ENCODE measurements around the gene ADAM17. TPM values are rescaled to one million over a fixed set of nuclear protein-coding genes. Genes with fewer than 3 reads are reported as not detected.

ADAM17 gene
- total RNA-seq, 2 experiments from 2014 or later: 19.0 to 20.2 TPM

GRCh38 chr2:9573013-9573720 is 17.5 kb upstream of the ADAM17 start:
- CTCF ChIA-PET: no interaction called here

GRCh38 chr2:9570182-9571060 is 14.8 kb upstream of the ADAM17 start:
- CTCF ChIA-PET: no interaction called here
- POLR2A ChIA-PET: interaction anchor here (0.7 to 0.9 kb wide), 2 partner anchors 15 to 115 kb away, joined by 3 to 4 read pairs; partner anchors contain the start of gene ADAM17

More at GRCh38 chr2:9573013-9573720, 17.5 kb upstream of the ADAM17 start:
- POLR2A ChIA-PET: interaction anchor here (0.5 kb wide), 1 partner anchor 71 kb away, joined by 5 read pairs; no protein-coding TSS in a partner anchor

GRCh38 chr2:9565436-9566153 is 10.0 kb upstream of the ADAM17 start:
- CTCF ChIA-PET: no interaction called here

GRCh38 chr2:9560628-9561027 is 5.0 kb upstream of the ADAM17 start:
- CTCF ChIA-PET: no interaction called here
- POLR2A ChIA-PET: no interaction called here

More at GRCh38 chr2:9565436-9566153, 10.0 kb upstream of the ADAM17 start:
- POLR2A ChIA-PET: no interaction called here

GRCh38 chr2:9558948-9559381 is 3.3 kb upstream of the ADAM17 start:
- POLR2A ChIA-PET: no interaction called here

GRCh38 chr2:9556121-9556743 is 602 bp upstream of the ADAM17 start:
- POLR2A ChIA-PET: interaction anchor here (0.6 to 3.1 kb wide), 8 partner anchors 14 to 133 kb away, joined by 3 to 35 read pairs (median 6); partner anchors contain the start of genes CPSF3, ITGB1BP1 and YWHAQ
- CTCF ChIA-PET: interaction anchor here (0.6 to 2.1 kb wide), 15 partner anchors 12 to 287 kb away, joined by 3 to 8 read pairs (median 4); partner anchors contain the start of genes TAF1B and YWHAQ

More at GRCh38 chr2:9558948-9559381, 3.3 kb upstream of the ADAM17 start:
- CTCF ChIA-PET: no interaction called here

- POLR2A ChIA-PET: interaction anchor here (0.7 to 3.1 kb wide), 8 partner anchors 35 to 289 kb away, joined by 3 to 35 read pairs (median 6); partner anchors contain the start of genes CPSF3, ITGB1BP1 and YWHAQ
- CTCF ChIA-PET: interaction anchor here (0.7 to 2.1 kb wide), 12 partner anchors 25 to 289 kb away, joined by 3 to 8 read pairs (median 4); partner anchors contain the start of genes TAF1B and YWHAQ
These were observed 721 bp downstream of the ADAM17 start for GRCh38 chr2:9554921-9555296.

- ChIA-PET CTCF (no interaction called here), POLR2A (interaction anchor here (0.7 to 1.1 kb wide), 2 partner anchors 62 to 78 kb away, joined by 3 read pairs; no protein-coding TSS in a partner anchor)
These were observed 3.1 kb downstream of the ADAM17 start for GRCh38 chr2:9552219-9553178.

GRCh38 chr2:9550859-9551391 is 4.7 kb downstream of the ADAM17 start:
- CTCF ChIA-PET: interaction anchor here (0.7 to 1.0 kb wide), 4 partner anchors 90 to 408 kb away, joined by 3 to 4 read pairs (median 3); no protein-coding TSS in a partner anchor
- POLR2A ChIA-PET: interaction anchor here (0.7 kb wide), 1 partner anchor 197 kb away, joined by 5 read pairs; no protein-coding TSS in a partner anchor

GRCh38 chr2:9549420-9549819 is 6.2 kb downstream of the ADAM17 start:
- POLR2A ChIA-PET: no interaction called here
- CTCF ChIA-PET: interaction anchor here (0.5 kb wide), 2 partner anchors 60 to 960 kb away, joined by 3 to 4 read pairs; no protein-coding TSS in a partner anchor

GRCh38 chr2:9548506-9548905 is 7.1 kb downstream of the ADAM17 start:
- ChIA-PET POLR2A (no interaction called here), CTCF (no interaction called here)

GRCh38 chr2:9547262-9547991 is 8.2 kb downstream of the ADAM17 start:
- CTCF ChIA-PET: no interaction called here
- POLR2A ChIA-PET: no interaction called here

GRCh38 chr2:9545502-9545901 is 10.1 kb downstream of the ADAM17 start:
- CTCF ChIA-PET: interaction anchor here (0.6 kb wide), 1 partner anchor 34 kb away, joined by 4 read pairs; no protein-coding TSS in a partner anchor

GRCh38 chr2:9543557-9543956 is 12.1 kb downstream of the ADAM17 start:
- CTCF ChIA-PET: no interaction called here
- POLR2A ChIA-PET: interaction anchor here (0.6 kb wide), 1 partner anchor 52 kb away, joined by 3 read pairs; no protein-coding TSS in a partner anchor

More at GRCh38 chr2:9545502-9545901, 10.1 kb downstream of the ADAM17 start:
- POLR2A ChIA-PET: no interaction called here

GRCh38 chr2:9539531-9539930 is 16.1 kb downstream of the ADAM17 start:
- POLR2A ChIA-PET: no interaction called here
- CTCF ChIA-PET: no interaction called here

- ChIA-PET POLR2A (no interaction called here), CTCF (interaction anchor here (0.6 kb wide), 1 partner anchor 1629 kb away, joined by 3 read pairs; no protein-coding TSS in a partner anchor)
These were observed 17.6 kb downstream of the ADAM17 start for GRCh38 chr2:9538000-9538507.

All from activated CD8-positive, alpha-beta memory T cell treated with anti-CD3 and anti-CD28 coated beads for 36 hours (primary cell).